Parathyroid adenoma (tissue), 2 donors: Measurements from ENCODE around the gene NKX2-8.
"Not testable (repeated sequence)": the region's sequence is repeated elsewhere in the genome, so short reads cannot be mapped to it uniquely, and the experiment has no call there.

Experiments used
- H2AFZ ChIP-seq: fragments of 300-600 bp; sonication (generic); one replicate; pipeline ENCODE4 v1.7.0; 2017; ENCODE audit warnings: antibody characterized with exemption, mild to moderate bottlenecking
- H3K27ac ChIP-seq: fragments of 300-600 bp; sonication (generic); one replicate; pipeline ENCODE4 v1.7.0; 2017
- H3K27me3 ChIP-seq: fragments of 300-600 bp; sonication (generic); one replicate; pipeline ENCODE4 v1.7.0; 2017; ENCODE audit warnings: low read length; ENCODE audit not compliant: control insufficient read depth, insufficient read depth
- H3K36me3 ChIP-seq: fragments of 300-600 bp; sonication (generic); one replicate; pipeline ENCODE4 v1.7.0; 2017; ENCODE audit warnings: low read length; ENCODE audit not compliant: control insufficient read depth, insufficient read depth
- H3K4me1 ChIP-seq: fragments of 300-600 bp; sonication (generic); one replicate; pipeline ENCODE4 v1.7.0; 2017; ENCODE audit warnings: control low read depth
- H3K4me2 ChIP-seq: fragments of 300-600 bp; sonication (generic); one replicate; pipeline ENCODE4 v1.7.0; 2017; ENCODE audit warnings: low read length
- H3K4me3 ChIP-seq: fragments of 300-600 bp; sonication (generic); one replicate; pipeline ENCODE4 v1.7.0; 2017; ENCODE audit warnings: low read depth, low read length
- H3K79me2 ChIP-seq: fragments of 300-600 bp; sonication (generic); one replicate; pipeline ENCODE4 v1.7.0; 2017; ENCODE audit warnings: control low read depth
- H3K9ac ChIP-seq: fragments of 300-600 bp; sonication (generic); one replicate; pipeline ENCODE4 v1.7.0; 2017; ENCODE audit warnings: mild to moderate bottlenecking
- H3K9me3 ChIP-seq: fragments of 300-600 bp; sonication (generic); one replicate; pipeline ENCODE4 v1.7.0; 2017; ENCODE audit warnings: low read length; ENCODE audit not compliant: control insufficient read depth
- TF ChIP-seq, protein P1 (sequence below): fragments of 300-600 bp; sonication (generic); IDR thresholded peaks from one replicate; pipeline ENCODE4 v1.7.0; 2017; ENCODE audit warnings: antibody characterized with exemption, mild to moderate bottlenecking
- donor health status: primary hyperparathyroidism.

NKX2-8 gene

DNA sequence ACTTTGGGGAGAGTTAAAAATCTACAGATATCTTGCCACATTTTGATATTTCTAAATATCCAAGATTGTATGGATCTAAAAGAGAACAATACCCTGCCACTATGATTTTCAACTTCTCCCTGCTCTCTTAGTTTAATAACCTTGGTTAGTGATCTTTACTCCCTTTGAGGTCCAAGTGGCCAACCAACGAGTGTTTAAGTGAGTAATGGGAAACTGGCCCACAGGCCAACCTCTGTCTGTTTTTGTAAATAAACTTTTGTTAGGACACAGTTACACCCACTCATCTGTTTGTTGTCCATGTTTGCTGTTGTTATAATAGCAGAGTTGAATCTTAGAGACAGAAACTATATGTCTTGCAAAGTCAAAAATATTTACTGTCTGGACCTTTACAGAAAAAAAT lies 31.5 kb downstream of the NKX2-8 start:
- H3K36me3 ChIP-seq: no peaks in the 10 kb centered on the region
- TF ChIP-seq, protein P1, sequence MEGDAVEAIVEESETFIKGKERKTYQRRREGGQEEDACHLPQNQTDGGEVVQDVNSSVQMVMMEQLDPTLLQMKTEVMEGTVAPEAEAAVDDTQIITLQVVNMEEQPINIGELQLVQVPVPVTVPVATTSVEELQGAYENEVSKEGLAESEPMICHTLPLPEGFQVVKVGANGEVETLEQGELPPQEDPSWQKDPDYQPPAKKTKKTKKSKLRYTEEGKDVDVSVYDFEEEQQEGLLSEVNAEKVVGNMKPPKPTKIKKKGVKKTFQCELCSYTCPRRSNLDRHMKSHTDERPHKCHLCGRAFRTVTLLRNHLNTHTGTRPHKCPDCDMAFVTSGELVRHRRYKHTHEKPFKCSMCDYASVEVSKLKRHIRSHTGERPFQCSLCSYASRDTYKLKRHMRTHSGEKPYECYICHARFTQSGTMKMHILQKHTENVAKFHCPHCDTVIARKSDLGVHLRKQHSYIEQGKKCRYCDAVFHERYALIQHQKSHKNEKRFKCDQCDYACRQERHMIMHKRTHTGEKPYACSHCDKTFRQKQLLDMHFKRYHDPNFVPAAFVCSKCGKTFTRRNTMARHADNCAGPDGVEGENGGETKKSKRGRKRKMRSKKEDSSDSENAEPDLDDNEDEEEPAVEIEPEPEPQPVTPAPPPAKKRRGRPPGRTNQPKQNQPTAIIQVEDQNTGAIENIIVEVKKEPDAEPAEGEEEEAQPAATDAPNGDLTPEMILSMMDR: no peak
- no peak overlapping the region for H2AFZ ChIP-seq
- H3K27me3 ChIP-seq: no peaks in the 10 kb centered on the region
- no peak overlapping the region for H3K4me3 ChIP-seq
- no peaks in the 10 kb centered on the region for H3K79me2 ChIP-seq
- H3K9ac ChIP-seq: no peak overlapping the region
- no peaks in the 10 kb centered on the region for H3K9me3 ChIP-seq
- H3K27ac ChIP-seq: no peak overlapping the region
- no peaks in the 10 kb centered on the region for H3K4me1 ChIP-seq
- no peak overlapping the region for H3K4me2 ChIP-seq

DNA sequence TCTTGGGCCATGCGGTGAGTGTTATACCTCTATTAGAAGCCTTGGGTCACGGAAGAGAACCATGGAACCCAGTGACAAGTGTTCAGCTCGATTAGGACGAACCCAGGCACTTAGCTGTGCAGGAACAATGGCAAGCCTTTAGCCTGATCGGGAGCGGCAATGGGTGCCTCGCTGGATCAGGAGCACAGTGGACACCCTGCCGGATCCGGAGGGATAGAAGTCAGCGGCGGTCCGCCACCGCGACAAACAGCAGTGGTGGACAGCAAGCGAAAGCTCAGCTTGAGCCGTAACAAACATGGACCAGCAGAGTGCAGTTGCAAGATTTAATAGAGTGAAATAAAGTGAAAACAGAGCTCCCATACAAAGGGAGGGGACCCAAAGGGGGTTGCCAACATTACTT lies 38.1 kb downstream of the NKX2-8 start:
- not testable (repeated sequence) for H3K4me2 ChIP-seq, H2AFZ ChIP-seq, H3K4me3 ChIP-seq, H3K36me3 ChIP-seq, H3K27me3 ChIP-seq, H3K4me1 ChIP-seq, H3K9me3 ChIP-seq, H3K27ac ChIP-seq, H3K9ac ChIP-seq, H3K79me2 ChIP-seq

DNA sequence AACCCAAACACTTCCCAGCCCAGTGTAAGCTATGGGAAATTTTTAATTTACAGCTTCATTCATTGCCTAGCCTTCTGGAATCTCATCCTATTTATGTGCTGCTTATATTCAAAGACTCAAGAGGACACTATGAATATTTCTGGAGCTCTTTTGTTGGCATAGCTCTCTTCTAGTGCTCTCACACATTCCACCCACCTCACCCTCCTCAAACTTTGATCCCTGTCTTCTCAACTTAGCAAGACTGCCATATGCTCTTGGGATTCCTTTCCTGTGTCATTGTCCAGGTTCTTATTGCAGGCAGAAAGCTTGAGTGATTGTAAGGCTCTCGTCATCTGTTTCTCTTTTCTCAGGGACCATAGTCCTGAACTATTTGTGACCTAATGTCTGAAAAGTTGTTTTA lies 44.4 kb downstream of the NKX2-8 start:
- Histone ChIP-seq H3K9me3 (peaks cover 4% of the 10 kb centered on the region), H3K4me1 (no peaks in the 10 kb centered on the region), H3K79me2 (no peaks in the 10 kb centered on the region), H3K27ac (no peak overlapping the region), H3K4me3 (no peak overlapping the region), H2AFZ (no peak overlapping the region), H3K27me3 (peaks cover 3% of the 10 kb centered on the region), H3K4me2 (no peak overlapping the region), H3K36me3 (no peaks in the 10 kb centered on the region), H3K9ac (no peak overlapping the region)
- TF ChIP-seq, protein P1: no peak
